Left lobe of liver (tissue), 2 donors: ENCODE results near the gene PACS2. TPM values are rescaled to one million over a fixed set of nuclear protein-coding genes. Genes with fewer than 3 reads are reported as not detected.

Source experiments
- ATAC-seq: fragments of 200-7000 bp; cut with Tn5 transposase; one replicate; pipeline ENCODE4 v1.9.1; 2020; ENCODE audit warnings: mild to moderate bottlenecking, moderate library complexity
- DNase-seq: peaks from one replicate; pipeline ENCODE4 v3.0.0-alpha.2; 2020; ENCODE audit warnings: low spot score
- total RNA-seq: library from RNA; stranded (reverse); gene quantifications from one replicate; pipeline ENCODE4 v1.2.1, GENCODE V29; 2021
- donor health status: DM: no; HTN: no; CAD: no; lungs with moderate emphysema.
- donor health status: DM: no; HTN: yes; CAD: no.

PACS2 gene
- total RNA-seq, 1 donor from 2014 or later: 26.6 TPM

DNA sequence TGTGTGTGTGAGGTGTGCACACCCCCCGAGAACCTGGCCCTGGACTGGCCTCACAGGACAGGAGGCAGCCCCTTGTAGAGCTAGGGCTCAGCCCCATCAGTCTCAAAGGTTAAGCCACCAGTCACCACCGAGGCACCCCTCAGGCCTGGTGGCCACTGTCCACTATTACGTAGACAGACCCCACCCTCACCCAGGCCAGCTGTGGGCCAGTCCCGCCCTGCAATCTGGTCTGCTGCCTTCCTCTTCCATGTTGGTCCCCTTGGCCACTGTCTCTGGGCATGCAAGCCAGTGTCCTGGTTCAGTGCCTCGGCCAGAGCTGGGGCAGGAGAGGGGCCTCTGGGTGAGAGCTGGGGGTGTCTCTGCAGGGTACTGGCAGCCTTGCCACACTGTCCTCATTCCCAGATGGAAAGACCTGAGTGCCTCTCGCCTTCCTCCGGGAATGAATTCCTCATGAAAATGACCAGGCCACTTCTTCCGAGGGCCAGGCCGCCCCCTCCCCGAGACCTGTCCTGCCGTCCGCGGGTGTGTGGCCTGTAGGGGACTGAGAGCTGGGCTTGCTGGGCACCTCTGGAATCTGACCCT lies 82.9 kb downstream of the PACS2 start:
- ATAC-seq (peak; percentile 3), DNase-seq (no peak)

GRCh38 chr14:105398044-105398725 lies 83.6 kb downstream of the PACS2 start, which contains the start of gene TEX22:
TEX22 (plus strand) TSS chr14:105398538; CDS start chr14:105399341, 803 bp downstream.
- DNase-seq: peak; percentile 87

GRCh38 chr14:105398726-105399465 lies 84.3 kb downstream of the PACS2 start:
- DNase-seq: no peak
- ATAC-seq: peak; percentile 23

More at GRCh38 chr14:105398044-105398725, 83.6 kb downstream of the PACS2 start, which contains the start of gene TEX22:
- ATAC-seq: peak; percentile 92

- ATAC-seq: no peak
- DNase-seq: no peak
Observed at GRCh38 chr14:105399466-105399775, 84.9 kb downstream of the PACS2 start.

DNA sequence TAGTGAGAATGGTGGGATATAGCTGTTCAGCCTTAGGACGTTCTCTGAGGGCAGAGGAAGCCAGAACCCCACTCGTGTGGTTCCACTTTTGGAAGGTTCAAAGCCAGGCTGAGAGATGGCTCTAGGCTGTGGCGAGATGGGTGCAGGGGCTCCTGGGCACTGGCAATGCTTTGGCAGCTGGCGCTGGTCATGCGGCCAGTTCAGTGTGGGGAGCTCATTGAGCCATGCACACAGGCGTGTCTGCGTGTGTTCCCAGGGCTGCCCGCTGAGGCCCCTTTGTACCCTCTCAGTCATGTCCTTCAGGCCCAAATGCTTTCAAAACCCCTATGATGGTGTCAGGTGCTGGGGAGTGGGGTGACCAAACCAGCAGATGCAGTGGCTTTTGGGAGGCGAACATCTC lies 85.5 kb downstream of the PACS2 start:
- DNase-seq (no peak), ATAC-seq (no peak)

- no peak for DNase-seq
- no peak for ATAC-seq
Observed at GRCh38 chr14:105401699-105402098, 87.2 kb downstream of the PACS2 start.

GRCh38 chr14:105408592-105408991 lies 94.0 kb downstream of the PACS2 start:
- DNase-seq: no peak

GRCh38 chr14:105409364-105409763 lies 94.8 kb downstream of the PACS2 start:
- ATAC-seq (no peak), DNase-seq (no peak)

More at GRCh38 chr14:105408592-105408991, 94.0 kb downstream of the PACS2 start:
- ATAC-seq: no peak

DNA sequence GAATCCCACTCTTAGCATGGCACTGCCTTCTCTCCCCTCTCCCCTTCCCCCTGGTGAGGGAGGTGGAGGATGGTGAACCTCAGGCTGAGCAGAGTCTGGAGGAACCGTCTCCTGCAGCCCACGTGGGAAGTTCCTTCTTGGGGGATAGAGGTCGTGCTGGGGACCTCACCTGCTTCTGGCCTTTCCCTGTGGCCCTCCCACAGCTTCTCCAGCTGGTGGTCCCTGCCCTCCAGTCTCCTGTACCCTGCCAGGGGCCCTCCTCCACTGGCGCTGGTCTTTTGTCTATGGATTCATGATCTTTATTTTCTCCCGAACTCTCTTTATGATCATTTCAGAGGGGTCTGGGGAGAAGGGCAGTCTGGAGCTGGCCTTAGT lies 96.1 kb downstream of the PACS2 start:
- DNase-seq (no peak), ATAC-seq (no peak)

DNA sequence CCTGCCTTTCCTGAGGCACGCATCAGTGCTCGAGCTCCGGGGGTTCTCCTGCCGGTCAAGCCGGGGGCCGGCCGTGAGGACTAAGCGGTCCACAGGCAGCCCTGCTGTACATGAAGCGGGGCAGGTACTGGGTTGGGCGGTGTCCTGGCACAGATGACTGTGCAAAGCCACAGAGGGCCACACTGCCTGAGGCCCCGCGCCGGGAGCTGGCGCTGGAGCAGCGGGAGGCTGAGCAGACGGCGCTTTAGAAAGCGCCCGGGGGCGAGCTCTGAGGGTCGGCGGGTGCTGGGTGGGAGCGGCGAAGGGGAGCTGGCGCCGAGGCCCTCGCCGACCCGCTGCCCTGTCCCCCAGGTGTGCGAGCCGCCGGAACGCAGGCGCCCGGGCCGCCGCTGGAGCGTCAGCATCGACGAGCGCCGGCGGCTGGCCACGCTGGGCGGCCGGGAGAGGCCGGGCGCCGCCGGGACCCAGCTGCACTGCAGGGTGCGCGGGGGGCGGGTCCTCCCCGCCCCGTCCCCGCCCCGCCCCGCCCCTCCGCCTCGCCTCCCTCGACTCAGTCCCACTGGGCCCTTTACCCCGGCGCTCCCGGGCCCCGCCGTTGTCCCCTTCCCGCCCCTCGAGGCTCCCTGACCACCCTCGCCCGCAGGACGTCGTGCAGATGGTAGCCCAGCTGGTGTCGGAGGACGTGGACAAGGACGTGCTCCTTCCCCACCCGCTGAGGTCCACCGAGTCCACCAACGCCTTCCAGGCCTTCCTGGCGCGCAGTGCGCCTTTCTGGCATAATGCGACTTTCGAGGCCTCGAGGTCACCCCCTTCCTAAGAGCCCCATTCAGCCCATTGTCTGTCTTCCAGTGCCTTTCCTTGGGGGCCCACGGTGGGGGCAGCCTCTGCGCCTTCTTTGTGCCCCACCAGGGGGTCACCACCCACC lies 96.7 kb downstream of the PACS2 start:
- ATAC-seq (peak; percentile 84), DNase-seq (peak; percentile 50)

DNA sequence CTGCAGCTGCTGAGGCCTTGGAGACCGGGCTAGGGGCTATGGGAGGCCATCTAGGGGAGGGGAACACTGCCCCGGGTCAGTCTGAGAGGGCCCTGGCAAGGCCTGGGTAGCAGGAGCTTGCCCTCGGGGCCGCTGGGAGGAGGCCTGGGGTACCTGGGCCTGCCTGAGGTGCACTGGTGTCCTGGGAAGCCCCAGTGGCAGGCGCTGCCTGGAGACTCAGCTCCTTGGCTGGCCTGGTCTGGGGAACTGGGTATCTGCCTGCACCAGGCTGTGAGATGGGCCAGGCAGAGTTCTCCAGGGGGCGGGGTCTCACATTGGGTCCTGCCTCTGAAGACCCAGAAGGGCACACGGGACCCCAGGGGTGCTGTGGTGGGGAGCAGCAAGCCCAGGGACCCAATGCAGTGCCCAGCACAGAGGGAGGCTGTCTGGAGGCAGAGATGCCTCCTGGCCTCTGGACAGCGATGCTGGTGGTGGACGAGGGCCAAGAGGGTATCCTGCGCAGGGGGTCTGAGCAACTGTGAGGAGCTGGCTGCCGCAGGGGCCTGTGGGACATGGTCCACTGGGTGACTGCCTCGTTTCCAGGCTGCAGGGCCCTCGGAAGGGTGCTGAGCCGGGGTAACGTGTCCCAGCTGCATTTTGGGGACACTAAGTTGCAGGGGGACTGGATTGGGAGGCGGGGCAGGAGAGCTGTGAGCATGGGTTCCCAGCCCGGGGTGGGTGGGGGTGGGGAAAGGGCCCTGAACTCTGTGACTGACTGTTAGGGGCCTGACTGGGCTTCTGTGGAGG lies 97.6 kb downstream of the PACS2 start:
- DNase-seq: peak; percentile 45
- ATAC-seq: no peak

DNA sequence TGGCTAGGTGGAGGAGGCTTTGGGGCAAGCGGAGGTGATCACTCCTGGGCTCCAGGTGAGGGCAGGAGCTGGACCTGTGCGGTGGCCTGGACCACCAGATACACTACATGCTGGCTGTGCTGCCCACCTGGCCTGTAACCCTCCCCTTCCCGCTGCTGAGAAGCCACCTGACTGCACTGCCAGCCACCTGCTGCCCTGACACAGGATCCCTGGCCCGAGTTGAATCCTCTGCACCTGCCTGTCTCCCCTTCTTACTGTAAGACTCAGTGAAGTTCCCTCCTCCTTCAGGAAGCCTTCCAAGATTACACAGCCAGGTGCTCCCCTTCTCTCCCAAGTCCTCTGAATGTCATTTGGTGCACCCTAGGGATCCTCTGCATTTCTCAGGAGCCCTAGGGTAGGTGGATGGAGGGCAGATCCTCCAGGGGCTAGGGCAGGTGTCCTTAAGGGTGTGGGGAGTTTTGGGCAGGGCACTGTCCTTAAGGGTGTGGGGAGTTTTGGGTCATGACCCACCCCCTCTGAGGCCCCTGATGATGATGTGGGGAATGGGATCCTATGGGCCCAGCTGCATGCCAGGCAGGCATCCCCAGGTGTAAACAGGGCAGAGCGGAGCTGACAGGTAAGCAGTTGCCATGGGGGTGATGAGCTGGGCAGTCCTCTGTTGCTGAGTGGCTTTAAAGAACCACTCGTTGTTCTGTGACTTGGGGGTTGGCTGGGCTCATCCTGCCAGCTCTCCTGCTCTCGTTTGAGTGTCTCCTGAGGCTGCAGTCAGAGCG lies 98.4 kb downstream of the PACS2 start:
- no peak for DNase-seq
- no peak for ATAC-seq

DNA sequence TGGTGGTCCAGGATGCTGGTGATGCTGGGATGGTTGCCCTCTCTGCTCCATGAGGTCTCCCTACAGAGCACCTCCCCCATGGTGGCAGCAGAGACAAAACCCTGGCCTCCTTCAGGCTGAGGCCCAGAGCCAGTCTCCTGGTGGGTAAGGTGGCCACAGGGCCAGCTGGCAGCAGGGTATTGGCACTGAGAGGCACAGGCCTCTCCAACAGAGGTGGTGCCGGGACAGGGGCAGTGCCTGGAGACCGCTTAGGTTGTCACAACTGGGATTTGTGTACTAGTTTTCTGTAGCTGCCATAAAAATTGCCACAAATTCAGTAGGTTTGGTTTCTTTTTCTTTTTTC lies 99.0 kb downstream of the PACS2 start:
- ATAC-seq (peak; percentile 54), DNase-seq (no peak)

- peak; percentile 60 for ATAC-seq
- DNase-seq: peak; percentile 67
Observed at GRCh38 chr14:105414456-105415371, 100.2 kb downstream of the PACS2 start.

DNA sequence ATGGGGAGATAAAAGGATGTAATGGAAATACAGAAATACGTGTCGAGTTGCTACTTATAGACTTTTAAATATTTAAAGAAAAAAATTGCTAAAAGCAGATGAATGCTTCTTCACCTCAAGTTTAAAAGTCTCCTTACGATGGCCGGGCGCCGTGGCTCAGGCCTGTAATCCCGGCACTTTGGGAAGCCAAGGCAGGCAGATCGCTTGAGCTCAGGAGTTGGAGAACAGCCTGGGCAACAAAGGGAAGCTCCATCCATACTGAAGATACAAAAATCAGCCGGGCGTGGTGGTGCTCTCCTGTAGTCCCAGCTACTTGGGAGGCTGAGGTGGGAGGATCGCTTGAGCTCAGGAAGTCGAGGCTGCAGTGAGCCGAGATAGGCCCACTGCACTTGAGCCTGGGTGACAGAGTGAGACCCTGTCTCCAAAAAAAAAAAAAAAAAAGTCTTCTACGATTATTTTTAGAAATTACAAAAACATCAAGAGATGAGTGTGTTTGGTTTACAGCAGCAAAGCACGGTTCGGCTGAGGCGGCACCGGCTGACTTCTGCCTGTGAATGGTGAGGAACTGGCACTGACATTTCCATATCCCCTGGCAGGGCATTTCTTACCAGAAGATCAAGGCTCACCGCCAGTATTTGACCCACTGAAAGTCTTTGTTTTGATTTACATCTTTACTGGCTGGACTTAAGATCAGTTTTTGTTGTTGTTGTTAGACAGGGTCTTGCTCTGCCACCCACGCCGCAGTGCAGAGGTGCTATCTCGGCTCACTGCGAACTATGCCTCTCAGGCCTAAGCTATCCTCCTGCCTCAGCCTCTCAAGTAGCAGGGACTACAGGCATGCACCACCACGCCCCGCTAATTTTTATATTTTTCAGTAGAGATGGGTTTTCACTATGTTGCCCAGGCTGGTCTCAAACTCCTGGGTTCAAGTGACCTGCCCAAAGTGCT lies 101.2 kb downstream of the PACS2 start:
- DNase-seq: no peak
- no peak for ATAC-seq

- DNase-seq (no peak), ATAC-seq (no peak)
Observed at GRCh38 chr14:105416671-105417070, 102.1 kb downstream of the PACS2 start.

GRCh38 chr14:105417690-105418121 lies 103.2 kb downstream of the PACS2 start:
- no peak for DNase-seq

More at GRCh38 chr14:105417690-105418121, 103.2 kb downstream of the PACS2 start:
- no peak for ATAC-seq
